Measurements from ENCODE around the gene OGN.

OGN gene

DNA sequence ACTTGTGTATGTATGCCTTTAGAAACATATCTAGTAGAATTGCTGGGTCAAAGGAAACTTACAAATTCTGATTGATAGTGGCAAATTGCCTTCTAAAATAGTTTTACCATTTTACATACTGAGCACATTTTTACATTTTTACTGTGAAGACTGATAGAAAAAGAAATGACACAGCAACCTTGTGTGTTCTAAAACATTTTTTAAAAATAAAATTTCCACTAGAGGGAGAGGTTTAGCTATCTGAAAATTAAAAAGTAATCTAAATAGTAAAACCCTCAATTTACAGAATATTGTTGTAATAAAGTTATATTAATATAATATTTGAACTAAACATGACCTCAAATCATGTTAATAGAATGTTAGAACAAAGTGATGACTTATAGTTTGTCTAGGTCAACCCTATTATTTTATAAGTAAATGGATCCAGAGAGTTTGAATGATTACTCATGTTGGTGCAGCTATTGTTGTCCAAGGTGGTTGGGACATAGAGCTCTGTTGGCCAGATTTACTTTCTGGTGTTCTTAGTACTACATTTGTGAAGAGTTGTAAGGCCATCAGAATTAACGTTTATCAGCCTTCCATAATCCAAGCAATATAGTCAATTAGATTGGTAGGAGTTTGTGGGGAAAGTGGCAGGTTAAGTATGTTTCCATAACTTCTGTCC lies 61.4 kb downstream of the OGN start:
- DNase-seq (ENCODE audit: low read depth), result no peak

DNA sequence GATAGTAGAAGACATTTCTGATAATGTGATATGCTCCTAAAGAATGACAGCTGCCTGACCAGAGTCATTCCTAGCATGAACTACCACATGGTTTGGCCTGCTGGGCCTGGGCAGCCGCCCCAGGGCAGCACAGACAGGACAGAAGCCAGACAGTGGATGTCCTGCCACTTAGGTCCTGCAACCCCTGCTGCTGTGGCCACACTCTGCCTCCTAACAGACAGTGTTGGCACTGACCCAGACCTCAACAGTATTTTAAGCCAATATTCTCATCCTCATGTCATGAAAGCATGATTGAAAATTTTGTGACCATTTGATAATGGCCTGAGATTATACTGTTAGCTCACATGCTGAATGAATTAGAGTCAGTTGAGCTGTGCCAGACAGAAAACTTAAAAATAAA lies 62.8 kb downstream of the OGN start:
- no peak for DNase-seq (ENCODE audit: low read depth)

DNA sequence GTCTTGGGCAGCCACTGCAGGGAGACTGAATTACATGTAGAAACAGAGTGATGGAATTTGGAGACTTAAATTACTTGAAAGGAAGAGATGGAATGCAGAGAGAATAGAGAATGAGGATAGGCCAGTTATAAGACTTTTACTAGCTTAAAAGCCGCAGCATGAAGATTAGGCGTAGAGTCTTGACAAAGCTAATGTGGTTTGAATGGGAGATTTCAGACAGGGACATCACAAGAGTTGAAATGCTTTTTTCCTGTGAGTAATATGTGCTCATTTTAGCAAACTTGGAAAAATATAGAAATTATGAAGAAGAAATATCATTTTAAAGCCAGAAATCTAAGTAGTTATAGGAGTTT lies 71.1 kb downstream of the OGN start:
- no peak for DNase-seq (ENCODE audit: low read depth)
